OCI-LY7 (cell line): ENCODE data around the gene MLYCD.

Source experiments
- CTCF ChIP-seq: fragments of 200-600 bp; sonication (generic); conservative IDR thresholded peaks from 2 replicates; pipeline ENCODE4 v1.5.1; 2014; ENCODE audit warnings: mild to moderate bottlenecking, antibody characterized with exemption, low read length, moderate library complexity, mixed read lengths
- EZH2phosphoT487 ChIP-seq: fragments of 200-600 bp; sonication (generic); IDR thresholded peaks from 2 replicates; pipeline ENCODE4 v1.6.1; 2018; ENCODE audit warnings: low read depth, borderline replicate concordance, mild to moderate bottlenecking, mixed run types, antibody characterized with exemption, low read length, moderate library complexity, mixed read lengths

GRCh38 chr16:83915491-83915890, 16.6 kb downstream of the MLYCD start:
- TF ChIP-seq CTCF (no peak), EZH2phosphoT487 (no peak)
